Activated CD4-positive, alpha-beta memory T cell treated with anti-CD3 and anti-CD28 coated beads, Interleukin-2, amount 10 ng/mL, durations not matched to agents 7 days and 5 days (primary cell): ENCODE data around the gene TRAPPC10. TPM values are rescaled to one million over a fixed set of nuclear protein-coding genes. Genes with fewer than 3 reads are reported as not detected.

Experiments
- CTCF ChIA-PET: fragments of 350-600 bp; sonication (Branson Sonifier 250); formaldehyde crosslinking; loops from one replicate; lab custom pipeline; 2021; ENCODE audit warnings: antibody characterized with exemption, inconsistent platforms; lab: Charles Lee
- POLR2A ChIA-PET: fragments of 350-600 bp; sonication (Branson Sonifier 250); formaldehyde crosslinking; loops from one replicate; lab custom pipeline; 2021; ENCODE audit warnings: antibody characterized with exemption; lab: Charles Lee
- DNase-seq: peaks from one replicate; pipeline ENCODE4 v3.0.0-alpha.2; 2020
- H3K27ac Mint-ChIP-seq: one replicate; pipeline ENCODE4 v1.8.0; 2021; ENCODE audit warnings: mild to moderate bottlenecking, mixed read lengths
- H3K27me3 Mint-ChIP-seq: one replicate; pipeline ENCODE4 v1.8.0; 2021; ENCODE audit warnings: mixed read lengths
- H3K36me3 Mint-ChIP-seq: one replicate; pipeline ENCODE4 v1.8.0; 2021; ENCODE audit warnings: low read depth, mixed read lengths
- H3K4me1 Mint-ChIP-seq: one replicate; pipeline ENCODE4 v1.8.0; 2021; ENCODE audit warnings: mixed read lengths
- H3K4me3 Mint-ChIP-seq: one replicate; pipeline ENCODE4 v1.8.0; 2021; ENCODE audit warnings: mild to moderate bottlenecking, mixed read lengths
- H3K9me3 Mint-ChIP-seq: one replicate; pipeline ENCODE4 v1.8.0; 2021; ENCODE audit warnings: mixed read lengths
- total RNA-seq, 2 experiments: library from RNA; stranded (reverse); gene quantifications; one replicate each; pipeline ENCODE4 v1.2.3, GENCODE V29; 2021

TRAPPC10 gene
- total RNA-seq, 2 experiments from 2014 or later = 76.0 to 76.5 TPM

- ChIA-PET POLR2A (interaction anchor here (1.0 kb wide), 1 partner anchor 9 kb away, joined by 3 read pairs; no protein-coding TSS in a partner anchor), CTCF (no interaction called here)
- H3K9me3 Mint-ChIP-seq = peaks cover 4% of the 10 kb centered on the region
- peaks cover 49% of the 10 kb centered on the region for H3K4me1 Mint-ChIP-seq
- H3K36me3 Mint-ChIP-seq = peaks cover 37% of the 10 kb centered on the region
- no peaks in the 10 kb centered on the region for H3K27me3 Mint-ChIP-seq
- H3K27ac Mint-ChIP-seq = no peak overlapping the region
- no peak for DNase-seq
- H3K4me3 Mint-ChIP-seq = no peak overlapping the region
These were observed 16.2 kb downstream of the TRAPPC10 start for GRCh38 chr21:44028287-44028659.

GRCh38 chr21:44029460-44030087 lies 17.5 kb downstream of the TRAPPC10 start:
- no peak overlapping the region for H3K27ac Mint-ChIP-seq
- peaks cover 43% of the 10 kb centered on the region for H3K36me3 Mint-ChIP-seq
- ChIA-PET CTCF (interaction anchor here (0.7 kb wide), 1 partner anchor 1121 kb away, joined by 3 read pairs; no protein-coding TSS in a partner anchor), POLR2A (interaction anchor here (0.8 to 1.4 kb wide), 2 partner anchors 15 to 56 kb away, joined by 3 read pairs; no protein-coding TSS in a partner anchor)
- no peaks in the 10 kb centered on the region for H3K27me3 Mint-ChIP-seq
- H3K4me1 Mint-ChIP-seq = peaks cover 38% of the 10 kb centered on the region
- peaks cover 4% of the 10 kb centered on the region for H3K9me3 Mint-ChIP-seq
- H3K4me3 Mint-ChIP-seq = no peak overlapping the region
- no peak for DNase-seq

- peaks cover 58% of the 10 kb centered on the region for H3K36me3 Mint-ChIP-seq
- CTCF ChIA-PET = no interaction called here
- DNase-seq = no peak
These were observed 23.1 kb downstream of the TRAPPC10 start for GRCh38 chr21:44035244-44035643.

GRCh38 chr21:44038063-44038462 lies 26.0 kb downstream of the TRAPPC10 start:
- peaks cover 16% of the 10 kb centered on the region for H3K4me1 Mint-ChIP-seq
- H3K27me3 Mint-ChIP-seq = no peaks in the 10 kb centered on the region
- peaks cover 53% of the 10 kb centered on the region for H3K36me3 Mint-ChIP-seq
- no peak overlapping the region for H3K27ac Mint-ChIP-seq
- H3K9me3 Mint-ChIP-seq = no peaks in the 10 kb centered on the region
- DNase-seq = no peak
- ChIA-PET POLR2A (interaction anchor here (0.8 to 1.7 kb wide), 3 partner anchors 18 to 27 kb away, joined by 3 to 4 read pairs (median 3); no protein-coding TSS in a partner anchor), CTCF (no interaction called here)
- no peak overlapping the region for H3K4me3 Mint-ChIP-seq

More at GRCh38 chr21:44035244-44035643, 23.1 kb downstream of the TRAPPC10 start:
- Mint-ChIP-seq H3K9me3 (no peaks in the 10 kb centered on the region), H3K27me3 (no peaks in the 10 kb centered on the region), H3K4me3 (no peak overlapping the region), H3K4me1 (peaks cover 16% of the 10 kb centered on the region), H3K27ac (no peak overlapping the region)
- POLR2A ChIA-PET = no interaction called here

- no peaks in the 10 kb centered on the region for H3K27me3 Mint-ChIP-seq
- ChIA-PET CTCF (no interaction called here), POLR2A (no interaction called here)
- H3K4me1 Mint-ChIP-seq = peaks cover 19% of the 10 kb centered on the region
- DNase-seq = no peak
- H3K9me3 Mint-ChIP-seq = no peaks in the 10 kb centered on the region
- no peak overlapping the region for H3K4me3 Mint-ChIP-seq
- peaks cover 49% of the 10 kb centered on the region for H3K36me3 Mint-ChIP-seq
- no peak overlapping the region for H3K27ac Mint-ChIP-seq
These were observed 27.7 kb downstream of the TRAPPC10 start for GRCh38 chr21:44039828-44040227.

GRCh38 chr21:44043613-44044012 lies 31.5 kb downstream of the TRAPPC10 start:
- Mint-ChIP-seq H3K36me3 (peaks cover 42% of the 10 kb centered on the region), H3K27me3 (no peaks in the 10 kb centered on the region), H3K27ac (no peak overlapping the region), H3K4me1 (peaks cover 17% of the 10 kb centered on the region), H3K4me3 (no peak overlapping the region), H3K9me3 (no peaks in the 10 kb centered on the region)
- ChIA-PET CTCF (no interaction called here), POLR2A (interaction anchor here (0.6 kb wide), 1 partner anchor 118 kb away, joined by 3 read pairs; no protein-coding TSS in a partner anchor)
- no peak for DNase-seq

- Mint-ChIP-seq H3K9me3 (no peaks in the 10 kb centered on the region), H3K27me3 (no peaks in the 10 kb centered on the region), H3K27ac (no peak overlapping the region), H3K36me3 (peaks cover 39% of the 10 kb centered on the region), H3K4me3 (no peak overlapping the region), H3K4me1 (peaks cover 12% of the 10 kb centered on the region)
- CTCF ChIA-PET = interaction anchor here (0.6 kb wide), 1 partner anchor 1248 kb away, joined by 4 read pairs; no protein-coding TSS in a partner anchor
- POLR2A ChIA-PET = no interaction called here
- no peak for DNase-seq
These were observed 34.6 kb downstream of the TRAPPC10 start for GRCh38 chr21:44046734-44047133.

- Mint-ChIP-seq H3K27me3 (no peaks in the 10 kb centered on the region), H3K36me3 (peaks cover 42% of the 10 kb centered on the region), H3K4me3 (no peak overlapping the region), H3K27ac (no peak overlapping the region), H3K4me1 (peaks cover 6% of the 10 kb centered on the region), H3K9me3 (no peaks in the 10 kb centered on the region)
- no peak for DNase-seq
- ChIA-PET CTCF (interaction anchor here (0.9 kb wide), 1 partner anchor 9 kb away, joined by 3 read pairs; no protein-coding TSS in a partner anchor), POLR2A (no interaction called here)
These were observed 36.0 kb downstream of the TRAPPC10 start for GRCh38 chr21:44047996-44048560.

- DNase-seq = no peak
- Mint-ChIP-seq H3K9me3 (no peaks in the 10 kb centered on the region), H3K4me3 (no peak overlapping the region), H3K4me1 (peaks cover 4% of the 10 kb centered on the region), H3K27me3 (no peaks in the 10 kb centered on the region), H3K27ac (peak overlapping the region; percentile 16), H3K36me3 (peaks cover 40% of the 10 kb centered on the region)
- POLR2A ChIA-PET = no interaction called here
- CTCF ChIA-PET = interaction anchor here (0.6 kb wide), 1 partner anchor 9 kb away, joined by 3 read pairs; no protein-coding TSS in a partner anchor
These were observed 37.1 kb downstream of the TRAPPC10 start for GRCh38 chr21:44049182-44049581.

GRCh38 chr21:44049606-44050005 lies 37.5 kb downstream of the TRAPPC10 start:
- Mint-ChIP-seq H3K4me1 (peaks cover 5% of the 10 kb centered on the region), H3K36me3 (peaks cover 39% of the 10 kb centered on the region), H3K27me3 (no peaks in the 10 kb centered on the region), H3K4me3 (no peak overlapping the region), H3K27ac (peak overlapping the region; percentile 16), H3K9me3 (no peaks in the 10 kb centered on the region)
- ChIA-PET POLR2A (no interaction called here), CTCF (no interaction called here)
- no peak for DNase-seq

- Mint-ChIP-seq H3K4me3 (no peak overlapping the region), H3K36me3 (peaks cover 38% of the 10 kb centered on the region), H3K27me3 (no peaks in the 10 kb centered on the region), H3K4me1 (peaks cover 7% of the 10 kb centered on the region), H3K9me3 (no peaks in the 10 kb centered on the region), H3K27ac (no peak overlapping the region)
- ChIA-PET CTCF (no interaction called here), POLR2A (no interaction called here)
- DNase-seq = no peak
These were observed 38.2 kb downstream of the TRAPPC10 start for GRCh38 chr21:44050276-44050675.

GRCh38 chr21:44051462-44051941 lies 39.4 kb downstream of the TRAPPC10 start:
- Mint-ChIP-seq H3K36me3 (peaks cover 44% of the 10 kb centered on the region), H3K27me3 (no peaks in the 10 kb centered on the region), H3K27ac (no peak overlapping the region), H3K4me3 (no peak overlapping the region), H3K9me3 (no peaks in the 10 kb centered on the region), H3K4me1 (peaks cover 12% of the 10 kb centered on the region)
- no peak for DNase-seq
- CTCF ChIA-PET = no interaction called here
- POLR2A ChIA-PET = interaction anchor here (1.3 to 1.4 kb wide), 2 partner anchors 22 to 38 kb away, joined by 3 to 4 read pairs; no protein-coding TSS in a partner anchor
